ENCODE data around the gene ESM1.

ESM1 gene

DNA sequence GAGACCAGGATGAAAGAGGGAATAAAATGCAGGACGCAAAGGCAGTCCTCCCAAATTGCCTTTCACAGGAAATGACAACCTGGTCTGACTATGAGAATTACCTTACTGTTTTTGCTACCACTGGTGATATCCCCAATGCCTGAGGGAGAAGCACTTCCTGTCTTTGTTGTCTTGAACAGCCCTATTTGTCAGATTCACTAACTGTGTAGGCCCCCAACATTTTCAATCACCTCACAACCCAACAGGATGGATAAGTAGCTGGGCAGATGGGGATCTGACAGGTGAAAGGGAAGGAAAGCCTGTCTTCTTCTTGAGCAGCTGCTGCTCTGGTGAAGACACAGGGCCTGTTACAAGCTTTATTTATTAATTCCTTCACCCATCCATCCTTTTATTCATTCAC is 9.7 kb downstream of the ESM1 start:
- no peak for DNase-seq

DNA sequence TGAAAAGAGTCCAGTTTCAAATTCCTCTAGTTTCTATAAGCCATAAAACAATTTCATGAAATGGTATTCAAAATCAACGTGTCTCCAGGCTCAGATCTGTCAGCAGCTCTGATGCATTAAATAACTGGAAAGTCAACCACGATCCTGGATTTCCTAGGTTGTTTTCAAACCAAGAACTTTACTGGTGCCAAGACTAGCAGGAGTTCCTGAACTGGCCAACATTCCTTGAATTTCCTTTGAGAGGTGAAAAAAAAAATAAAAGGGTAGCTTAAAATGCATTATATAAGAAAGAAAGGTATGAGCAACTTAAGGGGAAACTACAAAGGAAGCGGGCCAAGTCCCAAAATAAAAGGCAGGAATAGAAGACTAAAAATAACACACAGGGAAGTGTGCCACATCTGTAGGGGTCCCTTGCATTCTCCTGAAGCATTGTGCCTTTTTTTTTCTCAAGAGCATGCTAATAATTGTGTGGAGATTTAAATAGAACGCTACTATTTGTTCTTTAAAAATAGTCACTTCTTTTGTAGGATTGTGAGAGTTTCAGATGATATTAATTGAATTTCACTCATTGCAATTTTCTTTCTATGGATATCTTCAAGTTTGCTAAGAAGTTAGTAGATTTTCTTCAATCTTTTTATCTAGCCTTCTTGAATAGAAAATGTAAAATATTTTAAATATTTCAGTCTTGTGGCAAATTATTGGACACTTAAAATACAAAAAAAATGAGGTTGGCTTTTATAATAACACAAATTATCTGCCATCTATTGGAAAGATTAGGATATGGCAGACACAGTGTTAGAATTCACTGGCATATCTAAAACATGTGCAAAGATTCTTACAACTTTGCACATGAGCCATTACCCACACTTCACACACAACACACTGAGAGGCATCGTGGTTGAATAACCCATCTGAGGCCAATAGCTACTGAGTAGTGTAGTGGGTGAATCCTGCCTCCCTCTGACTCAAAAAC is 15.3 kb downstream of the ESM1 start:
- DNase-seq: no peak

DNA sequence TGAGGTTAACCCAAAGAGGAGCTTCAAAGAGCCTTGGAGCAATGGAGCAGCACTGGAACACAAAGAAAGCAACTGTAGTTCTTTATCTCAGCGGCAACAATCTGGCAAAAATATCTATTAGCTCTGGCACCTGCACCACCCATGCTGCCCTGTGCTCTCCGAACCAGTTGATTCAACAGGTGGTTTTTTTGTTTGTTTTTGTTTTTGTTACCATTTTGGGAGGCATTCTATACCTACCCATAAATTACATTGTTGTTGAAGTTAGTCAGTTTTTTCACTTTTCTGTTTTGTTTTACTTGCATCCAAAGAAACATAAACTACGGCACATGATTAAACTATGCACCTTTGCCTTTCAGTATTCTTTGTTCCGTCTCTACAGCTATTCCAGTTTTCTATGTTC is 16.2 kb downstream of the ESM1 start:
- no peak for DNase-seq

DNA sequence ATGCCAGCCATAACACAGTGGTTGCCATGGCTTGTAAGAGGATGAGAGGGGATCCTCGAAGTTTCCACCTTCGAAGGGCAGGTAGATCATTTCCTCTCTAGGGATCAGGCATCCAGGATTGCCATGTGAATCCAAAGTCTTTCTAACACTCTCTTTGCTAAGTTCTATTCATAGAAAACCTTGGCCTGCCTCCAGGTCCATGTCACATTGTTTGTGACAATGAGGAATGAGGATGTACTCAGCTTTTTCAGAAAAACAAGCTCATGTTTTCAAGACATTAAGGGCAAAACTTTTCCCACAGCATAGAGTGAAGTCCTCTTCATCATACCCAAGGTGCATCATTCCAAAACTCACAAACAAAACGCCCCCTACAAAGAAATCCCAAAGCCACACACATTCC is 19.6 kb downstream of the ESM1 start:
- DNase-seq: no peak

- no peak for DNase-seq
These were observed 21.0 kb downstream of the ESM1 start for GRCh38 chr5:54964405-54964804.

DNA sequence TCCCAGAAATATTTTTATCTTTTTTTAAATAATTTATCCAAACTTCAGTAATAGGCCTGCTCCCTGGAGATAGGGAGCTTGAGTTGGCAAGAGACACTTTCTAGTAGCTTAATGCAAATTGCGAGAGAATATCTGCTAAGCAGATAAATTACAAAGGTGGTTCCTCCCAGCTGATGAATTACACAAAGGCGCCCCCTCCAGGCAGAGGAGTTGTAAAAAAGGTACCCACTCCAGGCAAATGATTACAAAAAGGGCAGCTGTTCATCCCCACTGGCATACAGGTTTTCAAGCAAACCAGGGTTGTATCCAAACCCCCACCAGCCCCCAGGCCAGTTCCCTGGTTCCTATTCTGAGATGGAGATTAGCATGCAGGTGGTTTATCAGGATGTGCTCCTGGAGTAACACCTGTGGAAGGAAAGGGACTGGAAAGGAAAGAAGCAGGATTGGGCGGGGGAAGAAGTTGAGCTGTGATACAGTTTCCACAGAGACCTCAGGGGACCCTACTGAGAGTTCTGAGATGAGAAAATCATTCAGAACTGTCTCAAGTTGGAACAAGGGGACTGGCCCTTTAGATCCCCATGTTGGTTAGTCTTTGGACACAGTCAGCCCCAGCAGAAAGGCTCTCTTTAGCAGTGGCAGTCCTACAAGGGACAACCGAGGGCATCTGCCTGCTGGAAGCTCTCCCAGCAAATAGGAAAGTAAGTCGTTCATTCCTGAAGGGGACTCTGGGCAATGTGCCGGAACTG is 25.5 kb downstream of the ESM1 start:
- DNase-seq: peak; percentile 41

GRCh38 chr5:54956922-54957321 is 28.5 kb downstream of the ESM1 start:
- no peak for DNase-seq

GRCh38 chr5:54947187-54947586 is 38.2 kb downstream of the ESM1 start:
- no peak for DNase-seq

- DNase-seq: no peak
These were observed 39.0 kb downstream of the ESM1 start for GRCh38 chr5:54946306-54946819.

DNA sequence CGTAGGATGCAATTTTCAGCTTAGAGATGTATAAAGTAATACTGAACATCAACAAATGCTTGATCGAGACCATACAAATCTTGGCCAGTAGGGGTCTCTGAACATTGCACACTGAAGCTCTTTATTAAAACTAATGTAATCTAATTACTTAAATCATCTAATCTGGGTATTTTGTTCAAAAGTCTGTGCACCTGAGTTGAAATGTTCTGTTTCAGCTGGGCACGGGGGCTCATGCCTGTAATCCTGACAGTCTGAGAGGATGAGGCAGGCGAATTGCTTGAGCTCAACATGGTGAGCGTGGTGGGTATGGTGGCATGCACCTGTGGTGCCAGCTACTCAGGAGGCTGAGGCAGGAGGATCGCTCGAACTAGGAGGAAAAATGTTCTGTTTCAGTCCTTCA is 41.0 kb downstream of the ESM1 start:
- peak; percentile 2 for DNase-seq

- no peak for DNase-seq
These were observed 43.2 kb downstream of the ESM1 start for GRCh38 chr5:54942064-54942778.

- no peak for DNase-seq
These were observed 49.2 kb downstream of the ESM1 start for GRCh38 chr5:54936201-54936600.

GRCh38 chr5:54932789-54933188 is 52.6 kb downstream of the ESM1 start:
- no peak for DNase-seq

- DNase-seq: no peak
These were observed 54.7 kb downstream of the ESM1 start for GRCh38 chr5:54930736-54931135.

Measured in NCI-H82 (cell line).